ENCODE measurements around the gene SAMD3.
"Not testable (repeated sequence)": the region's sequence is repeated elsewhere in the genome, so short reads cannot be mapped to it uniquely, and the experiment has no call there.

SAMD3 gene

GRCh38 chr6:130222775-130223174 is at the start of gene SAMD3:
SAMD3 (minus strand) TSS chr6:130222951; CDS start chr6:130215273, 7,678 bp downstream.
- DNase-seq = no peak

- DNase-seq = no peak
Observed at GRCh38 chr6:130269969-130270635, 47.4 kb upstream of the SAMD3 start.

- DNase-seq = not testable (repeated sequence)
Observed at GRCh38 chr6:130265553-130265952, 42.8 kb upstream of the SAMD3 start.

- DNase-seq = no peak
Observed at GRCh38 chr6:130262008-130262407, 39.3 kb upstream of the SAMD3 start.

- not testable (repeated sequence) for DNase-seq
Observed at GRCh38 chr6:130261558-130261957, 38.8 kb upstream of the SAMD3 start.

- not testable (repeated sequence) for DNase-seq
Observed at GRCh38 chr6:130260614-130261241, 38.0 kb upstream of the SAMD3 start.

GRCh38 chr6:130260050-130260462 is 37.3 kb upstream of the SAMD3 start:
- DNase-seq = not testable (repeated sequence)

- no peak for DNase-seq
Observed at GRCh38 chr6:130259557-130259956, 36.8 kb upstream of the SAMD3 start.

GRCh38 chr6:130259140-130259539 is 36.4 kb upstream of the SAMD3 start:
- no peak for DNase-seq

- DNase-seq = no peak
Observed at GRCh38 chr6:130252527-130253237, 29.9 kb upstream of the SAMD3 start.

GRCh38 chr6:130245267-130245666 is 22.5 kb upstream of the SAMD3 start:
- DNase-seq = no peak

- no peak for DNase-seq
Observed at GRCh38 chr6:130244728-130245127, 22.0 kb upstream of the SAMD3 start.

GRCh38 chr6:130240232-130240631 is 17.5 kb upstream of the SAMD3 start:
- DNase-seq = no peak

GRCh38 chr6:130239755-130240154 is 17.0 kb upstream of the SAMD3 start:
- no peak for DNase-seq

GRCh38 chr6:130233330-130233729 is 10.6 kb upstream of the SAMD3 start:
- DNase-seq = no peak

GRCh38 chr6:130230531-130230930 is 7.8 kb upstream of the SAMD3 start:
- DNase-seq = not testable (repeated sequence)

GRCh38 chr6:130229645-130230044 is 6.9 kb upstream of the SAMD3 start:
- DNase-seq = no peak

- DNase-seq = no peak
Observed at GRCh38 chr6:130223508-130223907, 757 bp upstream of the SAMD3 start.

- DNase-seq = no peak
Observed at GRCh38 chr6:130218134-130218533, 4.6 kb downstream of the SAMD3 start.

- no peak for DNase-seq
Observed at GRCh38 chr6:130216620-130217019, 6.1 kb downstream of the SAMD3 start.

- no peak for DNase-seq
Observed at GRCh38 chr6:130215526-130215925, 7.2 kb downstream of the SAMD3 start.

GRCh38 chr6:130212215-130212874 is 10.4 kb downstream of the SAMD3 start:
- no peak for DNase-seq

- no peak for DNase-seq
Observed at GRCh38 chr6:130211691-130212090, 11.1 kb downstream of the SAMD3 start.
